OCI-LY1 (cell line): ENCODE results near the gene GLI3.

Experiments used
- EZH2 ChIP-seq: fragments of 200-600 bp; sonication (generic), shearing (Covaris generic); IDR thresholded peaks from 2 replicates; pipeline ENCODE4 v1.8.0; 2017; ENCODE audit warnings: borderline replicate concordance, mixed run types, mild to moderate bottlenecking, antibody characterized with exemption, low read length, moderate library complexity, mixed read lengths
- TF ChIP-seq, protein P1 (sequence below): fragments of 200-600 bp; sonication (generic), shearing (Covaris generic); IDR thresholded peaks from 2 replicates; pipeline ENCODE4 v1.5.1; 2017; ENCODE audit warnings: mild to moderate bottlenecking, antibody characterized with exemption, low read length, moderate library complexity, mixed read lengths

DNA sequence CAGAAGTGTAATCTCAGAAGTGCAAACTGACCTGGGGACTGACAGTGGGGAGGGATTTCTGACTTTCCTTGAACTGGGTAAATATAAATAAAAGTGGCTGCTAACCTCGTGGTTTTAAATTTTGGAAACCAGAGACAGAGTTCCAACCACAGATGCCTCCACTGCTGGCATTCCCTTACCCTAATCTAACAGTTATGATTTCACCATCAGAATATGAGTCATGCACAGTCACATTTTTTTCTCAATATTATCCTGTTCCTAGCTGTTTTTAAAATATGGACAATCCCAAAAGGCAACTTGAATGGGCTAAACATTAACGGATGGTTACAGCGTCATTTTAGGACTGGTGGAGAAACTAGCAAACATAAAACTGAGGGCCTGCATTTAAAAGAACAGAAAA, 269.9 kb downstream of the GLI3 start:
- TF ChIP-seq, protein P1, sequence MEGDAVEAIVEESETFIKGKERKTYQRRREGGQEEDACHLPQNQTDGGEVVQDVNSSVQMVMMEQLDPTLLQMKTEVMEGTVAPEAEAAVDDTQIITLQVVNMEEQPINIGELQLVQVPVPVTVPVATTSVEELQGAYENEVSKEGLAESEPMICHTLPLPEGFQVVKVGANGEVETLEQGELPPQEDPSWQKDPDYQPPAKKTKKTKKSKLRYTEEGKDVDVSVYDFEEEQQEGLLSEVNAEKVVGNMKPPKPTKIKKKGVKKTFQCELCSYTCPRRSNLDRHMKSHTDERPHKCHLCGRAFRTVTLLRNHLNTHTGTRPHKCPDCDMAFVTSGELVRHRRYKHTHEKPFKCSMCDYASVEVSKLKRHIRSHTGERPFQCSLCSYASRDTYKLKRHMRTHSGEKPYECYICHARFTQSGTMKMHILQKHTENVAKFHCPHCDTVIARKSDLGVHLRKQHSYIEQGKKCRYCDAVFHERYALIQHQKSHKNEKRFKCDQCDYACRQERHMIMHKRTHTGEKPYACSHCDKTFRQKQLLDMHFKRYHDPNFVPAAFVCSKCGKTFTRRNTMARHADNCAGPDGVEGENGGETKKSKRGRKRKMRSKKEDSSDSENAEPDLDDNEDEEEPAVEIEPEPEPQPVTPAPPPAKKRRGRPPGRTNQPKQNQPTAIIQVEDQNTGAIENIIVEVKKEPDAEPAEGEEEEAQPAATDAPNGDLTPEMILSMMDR: no peak
- no peak for TF ChIP-seq EZH2
